ENCODE measurements around the gene GLYR1.

DNA sequence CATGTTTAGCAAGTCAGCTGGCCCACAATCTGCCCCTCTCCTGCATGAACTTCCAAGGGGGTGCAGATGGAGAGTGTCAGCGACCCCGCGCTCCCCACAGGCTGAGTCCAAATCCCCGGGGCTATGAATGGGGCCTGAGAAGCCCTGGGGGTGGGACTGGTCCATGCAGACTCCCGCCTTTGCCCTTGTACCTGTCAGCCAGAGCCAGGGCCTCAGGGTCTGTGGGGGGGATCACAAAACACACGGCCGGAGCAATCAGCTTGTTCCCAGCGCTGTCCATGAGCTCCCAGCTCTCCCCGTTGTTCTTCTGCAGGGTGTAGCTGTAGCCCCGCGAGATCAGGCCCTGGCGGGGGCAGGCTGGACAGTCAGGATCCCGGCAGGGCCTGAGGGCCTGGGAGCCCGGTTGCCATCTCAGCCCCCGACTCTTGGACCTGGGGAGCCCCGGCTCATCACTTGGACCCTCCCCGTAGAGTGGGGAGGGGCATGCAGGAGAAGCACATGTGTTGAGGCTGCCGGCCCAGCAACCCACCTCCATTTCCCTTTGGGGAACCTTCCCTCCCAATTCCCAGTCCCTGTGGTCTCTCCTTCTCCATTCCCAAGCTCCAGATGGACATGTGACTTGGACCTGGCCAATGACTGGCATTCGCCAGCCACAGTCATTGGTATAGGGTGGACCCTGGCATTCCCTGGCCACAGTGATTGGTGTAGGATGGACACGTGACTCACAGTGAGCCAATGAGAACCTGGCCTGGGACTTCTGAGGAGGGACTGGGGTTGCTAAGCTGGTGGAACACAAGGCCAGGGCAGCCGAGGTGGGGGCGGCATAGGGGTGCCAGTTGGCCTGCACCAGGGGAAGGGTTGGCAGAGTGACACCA, 47.4 kb upstream of the GLYR1 start:
- TF ChIP-seq, protein P1, sequence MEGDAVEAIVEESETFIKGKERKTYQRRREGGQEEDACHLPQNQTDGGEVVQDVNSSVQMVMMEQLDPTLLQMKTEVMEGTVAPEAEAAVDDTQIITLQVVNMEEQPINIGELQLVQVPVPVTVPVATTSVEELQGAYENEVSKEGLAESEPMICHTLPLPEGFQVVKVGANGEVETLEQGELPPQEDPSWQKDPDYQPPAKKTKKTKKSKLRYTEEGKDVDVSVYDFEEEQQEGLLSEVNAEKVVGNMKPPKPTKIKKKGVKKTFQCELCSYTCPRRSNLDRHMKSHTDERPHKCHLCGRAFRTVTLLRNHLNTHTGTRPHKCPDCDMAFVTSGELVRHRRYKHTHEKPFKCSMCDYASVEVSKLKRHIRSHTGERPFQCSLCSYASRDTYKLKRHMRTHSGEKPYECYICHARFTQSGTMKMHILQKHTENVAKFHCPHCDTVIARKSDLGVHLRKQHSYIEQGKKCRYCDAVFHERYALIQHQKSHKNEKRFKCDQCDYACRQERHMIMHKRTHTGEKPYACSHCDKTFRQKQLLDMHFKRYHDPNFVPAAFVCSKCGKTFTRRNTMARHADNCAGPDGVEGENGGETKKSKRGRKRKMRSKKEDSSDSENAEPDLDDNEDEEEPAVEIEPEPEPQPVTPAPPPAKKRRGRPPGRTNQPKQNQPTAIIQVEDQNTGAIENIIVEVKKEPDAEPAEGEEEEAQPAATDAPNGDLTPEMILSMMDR (conservative IDR thresholded peaks at IDR 0.05; ENCODE audit: low read depth in 2 of 2): no peak
- TF ChIP-seq EZH2 (IDR thresholded peaks at IDR 0.05; ENCODE audit: low read depth, unreplicated experiment) (no peak), EZH2phosphoT487 (IDR thresholded peaks at IDR 0.05; ENCODE audit: unreplicated experiment) (no peak), POLR2AphosphoS5 (IDR thresholded peaks at IDR 0.05; ENCODE audit: low read depth) (no peak)
- TF ChIP-seq, protein P2, sequence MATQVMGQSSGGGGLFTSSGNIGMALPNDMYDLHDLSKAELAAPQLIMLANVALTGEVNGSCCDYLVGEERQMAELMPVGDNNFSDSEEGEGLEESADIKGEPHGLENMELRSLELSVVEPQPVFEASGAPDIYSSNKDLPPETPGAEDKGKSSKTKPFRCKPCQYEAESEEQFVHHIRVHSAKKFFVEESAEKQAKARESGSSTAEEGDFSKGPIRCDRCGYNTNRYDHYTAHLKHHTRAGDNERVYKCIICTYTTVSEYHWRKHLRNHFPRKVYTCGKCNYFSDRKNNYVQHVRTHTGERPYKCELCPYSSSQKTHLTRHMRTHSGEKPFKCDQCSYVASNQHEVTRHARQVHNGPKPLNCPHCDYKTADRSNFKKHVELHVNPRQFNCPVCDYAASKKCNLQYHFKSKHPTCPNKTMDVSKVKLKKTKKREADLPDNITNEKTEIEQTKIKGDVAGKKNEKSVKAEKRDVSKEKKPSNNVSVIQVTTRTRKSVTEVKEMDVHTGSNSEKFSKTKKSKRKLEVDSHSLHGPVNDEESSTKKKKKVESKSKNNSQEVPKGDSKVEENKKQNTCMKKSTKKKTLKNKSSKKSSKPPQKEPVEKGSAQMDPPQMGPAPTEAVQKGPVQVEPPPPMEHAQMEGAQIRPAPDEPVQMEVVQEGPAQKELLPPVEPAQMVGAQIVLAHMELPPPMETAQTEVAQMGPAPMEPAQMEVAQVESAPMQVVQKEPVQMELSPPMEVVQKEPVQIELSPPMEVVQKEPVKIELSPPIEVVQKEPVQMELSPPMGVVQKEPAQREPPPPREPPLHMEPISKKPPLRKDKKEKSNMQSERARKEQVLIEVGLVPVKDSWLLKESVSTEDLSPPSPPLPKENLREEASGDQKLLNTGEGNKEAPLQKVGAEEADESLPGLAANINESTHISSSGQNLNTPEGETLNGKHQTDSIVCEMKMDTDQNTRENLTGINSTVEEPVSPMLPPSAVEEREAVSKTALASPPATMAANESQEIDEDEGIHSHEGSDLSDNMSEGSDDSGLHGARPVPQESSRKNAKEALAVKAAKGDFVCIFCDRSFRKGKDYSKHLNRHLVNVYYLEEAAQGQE (IDR thresholded peaks at IDR 0.05; ENCODE audit: unreplicated experiment): no peak

Data from GM23338 (cell line).